SK-N-SH (cell line): Measurements from ENCODE around the gene ZFYVE9. TPM values are rescaled to one million over a fixed set of nuclear protein-coding genes. Genes with fewer than 3 reads are reported as not detected.

Experiments
- CTCF ChIA-PET: fragments of 300-600, 350-600 bp; formaldehyde crosslinking; extraction: SDS; loops from one replicate; lab custom pipeline; 2021; lab: Yijun Ruan, JAX
- POLR2A ChIA-PET: fragments of 350-600 bp; sonication (Branson Sonifier 250); formaldehyde crosslinking; extraction: SDS; loops from one replicate; lab custom pipeline; 2020; ENCODE audit warnings: antibody characterized with exemption, inconsistent platforms; lab: Yijun Ruan, JAX
- DNase-seq: peaks from one replicate; pipeline ENCODE4 v3.0.0; 2012
- H2AFZ ChIP-seq: fragments of 200-600 bp; sonication (generic); 2 replicates; pipeline ENCODE4 v1.8.1; 2016; ENCODE audit warnings: antibody characterized with exemption, mild to moderate bottlenecking, low read depth
- H3F3A ChIP-seq: fragments of 200-600 bp; sonication (generic); replicated peaks from 2 replicates; pipeline ENCODE3; 2016; ENCODE audit warnings: antibody characterized with exemption, mild to moderate bottlenecking; ENCODE audit not compliant: insufficient read depth
- H3K27ac ChIP-seq, 2 experiments: fragments of 200-500 bp in 1 of 2; fragments of 200-600 bp in 1 of 2; sonication (Bioruptor generic) in 1 of 2; sonication (generic), shearing (Covaris generic) in 1 of 2; 2 replicates each; pipeline versions ENCODE4 v1.5.1 to v1.6.1; 2014 to 2016; ENCODE audit warnings: low read depth in 2 of 2, inconsistent platforms in 1 of 2, low read length in 1 of 2, mild to moderate bottlenecking in 1 of 2, mixed read lengths in 1 of 2
- H3K27me3 ChIP-seq: fragments of 200-600 bp; sonication (generic), shearing (Covaris generic); 2 replicates; pipeline ENCODE4 v1.6.1; 2016; ENCODE audit warnings: mixed run types; ENCODE audit not compliant: insufficient read depth
- H3K36me3 ChIP-seq, 2 experiments: fragments of 200-500 bp in 1 of 2; fragments of 200-600 bp in 1 of 2; sonication (Bioruptor generic) in 1 of 2; sonication (generic) in 1 of 2; replicated peaks in 1 of 2; 2 replicates each; pipeline versions ENCODE3 to v1.5.1; 2014 to 2016; ENCODE audit warnings: low read length in 1 of 2, mild to moderate bottlenecking in 1 of 2; ENCODE audit not compliant: insufficient read depth in 2 of 2, control insufficient read depth in 1 of 2
- H3K4me1 ChIP-seq, 2 experiments: fragments of 200-500 bp in 1 of 2; fragments of 200-600 bp in 1 of 2; sonication (Bioruptor generic) in 1 of 2; sonication (generic), shearing (Covaris generic) in 1 of 2; 2 replicates each; pipeline versions ENCODE4 v1.5.1 to v1.6.1; 2014 to 2016; ENCODE audit warnings: low read depth in 1 of 2, low read length in 1 of 2, mixed run types in 1 of 2; ENCODE audit not compliant: insufficient read depth in 2 of 2, control insufficient read depth in 1 of 2
- H3K4me2 ChIP-seq: fragments of 200-600 bp; sonication (generic), shearing (Covaris generic); 2 replicates; pipeline ENCODE4 v1.6.1; 2017; ENCODE audit warnings: mixed run types
- H3K4me3 ChIP-seq, 2 experiments: fragments of 200-500 bp in 1 of 2; fragments of 200-600 bp in 1 of 2; sonication (Bioruptor generic) in 1 of 2; sonication (generic), shearing (Covaris generic) in 1 of 2; 2 replicates each; pipeline versions ENCODE4 v1.5.1 to v1.8.1; 2014 to 2016; ENCODE audit warnings: low read depth in 2 of 2, inconsistent platforms in 1 of 2, low read length in 1 of 2, mild to moderate bottlenecking in 1 of 2, mixed read lengths in 1 of 2, moderate library complexity in 1 of 2
- H3K79me2 ChIP-seq: fragments of 200-600 bp; sonication (generic); 2 replicates; pipeline ENCODE4 v1.8.1; 2017; ENCODE audit warnings: mild to moderate bottlenecking; ENCODE audit not compliant: insufficient read depth
- H3K9ac ChIP-seq: fragments of 200-600 bp; sonication (generic); 2 replicates; pipeline ENCODE4 v1.6.1; 2017; ENCODE audit warnings: mixed run types
- H3K9me2 ChIP-seq: fragments of 200-600 bp; sonication (generic); 2 replicates; pipeline ENCODE4 v1.6.1; 2017; ENCODE audit warnings: mixed run types
- H3K9me3 ChIP-seq: fragments of 200-600 bp; sonication (generic); 2 replicates; pipeline ENCODE4 v1.6.1; 2017; ENCODE audit warnings: mixed run types, mild to moderate bottlenecking, moderate library complexity
- H4K20me1 ChIP-seq: fragments of 200-600 bp; sonication (generic); 2 replicates; pipeline ENCODE4 v1.6.1; 2017; ENCODE audit warnings: mild to moderate bottlenecking, mixed run types; ENCODE audit not compliant: insufficient read depth
- ELF1 ChIP-seq: IDR thresholded peaks from 2 replicates; pipeline ENCODE4 v1.4.0; 2012
- EP300 ChIP-seq, 2 experiments: IDR thresholded peaks; 2 replicates each; pipeline versions ENCODE4 v1.4.0 to v1.6.1; 2012; ENCODE audit warnings: borderline replicate concordance in 1 of 2, low read depth in 1 of 2, low read length in 1 of 2
- EZH2phosphoT487 ChIP-seq: fragments of 200-600 bp; sonication (generic); IDR thresholded peaks from 2 replicates; pipeline ENCODE4 v1.6.1; 2017; ENCODE audit warnings: low read depth, mixed run types, mild to moderate bottlenecking, antibody characterized with exemption, moderate library complexity, borderline replicate concordance
- FOSL2 ChIP-seq: IDR thresholded peaks from 2 replicates; pipeline ENCODE4 v1.4.0; 2012; ENCODE audit warnings: low read depth, mild to moderate bottlenecking, moderate library complexity, borderline replicate concordance
- FOXJ3 ChIP-seq: sonication (generic); formaldehyde crosslinking; IDR thresholded peaks from 2 replicates; pipeline ENCODE4 v1.5.1; 2020; ENCODE audit warnings: mild to moderate bottlenecking, missing genetic modification reagents
- GABPA ChIP-seq: IDR thresholded peaks from 2 replicates; pipeline ENCODE4 v1.4.0; 2012; ENCODE audit warnings: low read depth, mild to moderate bottlenecking
- MEF2A ChIP-seq: IDR thresholded peaks from 2 replicates; pipeline ENCODE4 v1.4.0; 2012; ENCODE audit warnings: low read depth, borderline replicate concordance
- MXI1 ChIP-seq: IDR thresholded peaks from 2 replicates; pipeline ENCODE4 v1.6.1; 2012; ENCODE audit warnings: mild to moderate bottlenecking, low read depth, low read length, improper control_type of control experiment
- NFIC ChIP-seq: IDR thresholded peaks from 2 replicates; pipeline ENCODE4 v1.4.0; 2012; ENCODE audit warnings: borderline replicate concordance
- NRF1 ChIP-seq: IDR thresholded peaks from 2 replicates; pipeline ENCODE4 v1.6.1; 2012; ENCODE audit warnings: low read depth, mild to moderate bottlenecking, low read length
- RCOR1 ChIP-seq: fragments of 150-350 bp; IDR thresholded peaks from 2 replicates; pipeline ENCODE4 v1.6.1; 2017; ENCODE audit warnings: antibody characterized with exemption, low read length
- TAF1 ChIP-seq: IDR thresholded peaks from 2 replicates; pipeline ENCODE4 v1.6.1; 2012; ENCODE audit warnings: low read depth, mild to moderate bottlenecking, low read length, moderate library complexity, borderline replicate concordance
- TCF12 ChIP-seq: IDR thresholded peaks from 2 replicates; pipeline ENCODE4 v1.4.0; 2012
- TEAD4 ChIP-seq: IDR thresholded peaks from 2 replicates; pipeline ENCODE4 v1.4.0; 2012; ENCODE audit warnings: mild to moderate bottlenecking, borderline replicate concordance; ENCODE audit not compliant: insufficient read depth
- WGBS: methylation state at CpG from one replicate; pipeline ENCODE4 v1.1.6; 2017; ENCODE audit warnings: low lambda C conversion rate; 5-methylcytosine and 5-hydroxymethylcytosine counted together
- polyA plus RNA-seq, 3 experiments: library from polyadenylated mRNA; depleted of rRNA; stranded (reverse); fragments of >200 nt; gene quantifications; 2 replicates each; pipeline ENCODE4 v1.2.3, GENCODE V29; 2012
- TF ChIP-seq, protein P1 (sequence below): IDR thresholded peaks from 2 replicates; pipeline ENCODE4 v1.4.0; 2012; ENCODE audit warnings: low read depth
- TF ChIP-seq, protein P2 (sequence below): IDR thresholded peaks from 2 replicates; pipeline ENCODE4; 2012
- TF ChIP-seq, protein P3 (sequence below): IDR thresholded peaks from 2 replicates; pipeline ENCODE4 v1.4.0; 2012; ENCODE audit warnings: low read depth, borderline replicate concordance
- TF ChIP-seq, protein P4 (sequence below): fragments of 200-600 bp; sonication (generic); IDR thresholded peaks from 2 replicates; pipeline ENCODE4 v1.6.1; 2017; ENCODE audit warnings: antibody characterized with exemption, mild to moderate bottlenecking, moderate library complexity

The ZFYVE9 gene
- polyA plus RNA-seq, 1 of the 3 experiments (the other 2 are of a cell fraction): 4.1 TPM

DNA sequence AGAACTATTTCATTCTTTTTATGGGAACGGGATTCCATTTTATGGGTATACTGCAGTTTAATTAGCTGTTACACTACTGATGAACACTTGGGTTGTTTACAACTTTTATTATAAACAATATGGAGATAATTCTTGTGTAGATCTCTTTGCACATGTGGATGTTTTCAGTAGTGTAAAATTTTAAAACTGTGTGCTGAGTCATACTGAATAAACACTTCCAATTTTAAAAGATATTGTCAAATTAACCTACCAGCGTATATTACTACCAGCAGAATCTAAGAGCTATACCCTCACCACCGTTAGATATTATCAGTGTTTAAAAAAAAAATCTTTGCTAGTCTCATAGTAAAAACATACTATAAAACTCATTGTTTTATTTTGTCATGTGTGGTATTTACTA lies 118.0 kb downstream of the ZFYVE9 start (continued):
- no peak for TF ChIP-seq MXI1
- TF ChIP-seq NFIC: no peak
- TF ChIP-seq, protein P1, sequence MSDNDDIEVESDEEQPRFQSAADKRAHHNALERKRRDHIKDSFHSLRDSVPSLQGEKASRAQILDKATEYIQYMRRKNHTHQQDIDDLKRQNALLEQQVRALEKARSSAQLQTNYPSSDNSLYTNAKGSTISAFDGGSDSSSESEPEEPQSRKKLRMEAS: no peak
- TF ChIP-seq, protein P2, sequence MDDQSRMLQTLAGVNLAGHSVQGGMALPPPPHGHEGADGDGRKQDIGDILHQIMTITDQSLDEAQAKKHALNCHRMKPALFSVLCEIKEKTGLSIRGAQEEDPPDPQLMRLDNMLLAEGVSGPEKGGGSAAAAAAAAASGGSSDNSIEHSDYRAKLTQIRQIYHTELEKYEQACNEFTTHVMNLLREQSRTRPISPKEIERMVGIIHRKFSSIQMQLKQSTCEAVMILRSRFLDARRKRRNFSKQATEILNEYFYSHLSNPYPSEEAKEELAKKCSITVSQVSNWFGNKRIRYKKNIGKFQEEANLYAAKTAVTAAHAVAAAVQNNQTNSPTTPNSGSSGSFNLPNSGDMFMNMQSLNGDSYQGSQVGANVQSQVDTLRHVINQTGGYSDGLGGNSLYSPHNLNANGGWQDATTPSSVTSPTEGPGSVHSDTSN: no peak
- no peak for TF ChIP-seq EZH2phosphoT487
- TF ChIP-seq, protein P3, sequence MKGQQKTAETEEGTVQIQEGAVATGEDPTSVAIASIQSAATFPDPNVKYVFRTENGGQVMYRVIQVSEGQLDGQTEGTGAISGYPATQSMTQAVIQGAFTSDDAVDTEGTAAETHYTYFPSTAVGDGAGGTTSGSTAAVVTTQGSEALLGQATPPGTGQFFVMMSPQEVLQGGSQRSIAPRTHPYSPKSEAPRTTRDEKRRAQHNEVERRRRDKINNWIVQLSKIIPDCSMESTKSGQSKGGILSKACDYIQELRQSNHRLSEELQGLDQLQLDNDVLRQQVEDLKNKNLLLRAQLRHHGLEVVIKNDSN: no peak
- TF ChIP-seq FOSL2: no peak
- TF ChIP-seq MEF2A: no peak
- no peak for TF ChIP-seq EP300 (IDR thresholded peaks at IDR 0.05; ENCODE audit: borderline replicate concordance in 1 of 2, low read depth in 1 of 2, low read length in 1 of 2)
- TF ChIP-seq TAF1: no peak

DNA sequence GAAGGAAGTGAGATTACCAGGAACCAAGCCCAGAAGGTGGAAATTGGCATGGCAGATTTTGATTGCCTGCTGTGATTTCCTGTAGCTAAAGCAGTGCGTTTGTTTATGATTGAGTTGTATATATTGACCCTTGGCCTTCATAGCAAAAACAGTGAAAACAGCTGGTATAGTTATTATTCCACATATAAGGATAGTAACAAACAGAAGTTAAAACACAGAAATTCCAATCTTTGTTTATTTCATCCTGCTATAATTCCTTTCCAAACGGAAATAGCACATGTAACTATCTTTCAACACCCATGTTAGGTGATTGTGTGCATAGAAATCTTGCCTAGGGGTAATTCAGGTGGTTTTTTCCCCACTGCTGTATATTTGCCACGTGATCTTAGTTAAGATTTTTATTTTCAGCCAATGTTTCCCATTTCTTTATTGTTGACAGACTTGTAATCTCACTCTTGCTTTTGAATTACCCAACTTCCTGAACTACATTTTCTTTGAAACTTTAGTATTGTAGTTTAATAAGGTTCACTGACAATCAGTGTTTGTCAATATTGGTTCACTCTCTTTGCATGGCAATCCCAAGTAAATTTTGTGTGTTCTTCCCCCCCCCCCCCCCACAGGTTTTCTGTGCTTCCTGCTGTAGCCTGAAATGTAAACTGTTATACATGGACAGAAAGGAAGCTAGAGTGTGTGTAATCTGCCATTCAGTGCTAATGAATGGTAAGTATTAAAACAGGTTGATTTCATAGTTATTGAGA lies 121.4 kb downstream of the ZFYVE9 start:
- no peaks in the 10 kb centered on the region for H3K27me3 ChIP-seq
- H3K9me3 ChIP-seq: no peaks in the 10 kb centered on the region
- H4K20me1 ChIP-seq: no peaks in the 10 kb centered on the region
- CTCF ChIA-PET: interaction anchor here (1.0 kb wide), 1 partner anchor 85 kb away, joined by 3 read pairs; no protein-coding TSS in a partner anchor
- no peak overlapping the region for H3K4me2 ChIP-seq
- H3K9ac ChIP-seq: no peak overlapping the region
- TF ChIP-seq, protein P1: no peak
- TF ChIP-seq ELF1 (no peak), RCOR1 (no peak)
- TF ChIP-seq, all 33 proteins: peak for 0
- H3K27ac ChIP-seq: no peak overlapping the region
- H3K9me2 ChIP-seq: no peaks in the 10 kb centered on the region
- H3K4me1 ChIP-seq: no peaks in the 10 kb centered on the region; a peak in 2 of 4 replicates
- H2AFZ ChIP-seq: no peak overlapping the region
- DNase-seq: no peak
- POLR2A ChIA-PET: no interaction called here
- WGBS: 90% methylated on average over 3 of the region's 3 CpGs
- no peaks in the 10 kb centered on the region for H3F3A ChIP-seq
- peaks cover under 1 to 11% of the 10 kb centered on the region in 2 experiments for H3K36me3 ChIP-seq
- no peak overlapping the region for H3K4me3 ChIP-seq
- no peaks in the 10 kb centered on the region for H3K79me2 ChIP-seq

DNA sequence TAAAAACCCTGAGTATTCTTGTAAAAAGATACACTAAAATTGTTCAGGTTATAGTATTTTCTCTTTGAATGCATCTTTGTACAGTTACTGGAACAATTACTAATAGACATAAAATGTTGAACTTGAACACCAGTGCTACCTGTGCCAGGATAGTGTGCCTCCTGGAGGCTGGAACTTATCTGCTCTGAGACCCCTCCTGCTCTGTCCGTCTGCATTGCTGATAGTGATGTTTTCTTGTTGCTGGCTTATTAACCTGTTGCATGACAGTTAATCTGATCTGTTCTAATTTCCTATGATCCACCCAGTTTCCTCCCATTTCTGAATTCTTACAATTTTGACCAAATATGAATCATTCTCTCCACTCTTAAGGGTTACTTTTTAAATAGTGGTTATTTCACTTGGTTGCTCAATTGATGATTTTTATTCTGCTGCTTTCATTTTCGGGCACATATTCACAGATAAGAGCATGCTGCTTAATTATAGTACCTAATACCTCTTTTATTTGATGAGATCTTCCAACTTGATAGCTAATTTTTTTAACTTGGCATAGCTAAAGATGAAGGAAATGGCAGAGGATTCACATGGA lies 122.7 kb downstream of the ZFYVE9 start:
- 88% methylated on average over 2 of the region's 2 CpGs for whole genome bisulfite sequencing
- no peaks in the 10 kb centered on the region; a peak in 2 of 4 replicates for H3K4me1 ChIP-seq
- no peak for TF ChIP-seq NFIC
- TF ChIP-seq, protein P4, sequence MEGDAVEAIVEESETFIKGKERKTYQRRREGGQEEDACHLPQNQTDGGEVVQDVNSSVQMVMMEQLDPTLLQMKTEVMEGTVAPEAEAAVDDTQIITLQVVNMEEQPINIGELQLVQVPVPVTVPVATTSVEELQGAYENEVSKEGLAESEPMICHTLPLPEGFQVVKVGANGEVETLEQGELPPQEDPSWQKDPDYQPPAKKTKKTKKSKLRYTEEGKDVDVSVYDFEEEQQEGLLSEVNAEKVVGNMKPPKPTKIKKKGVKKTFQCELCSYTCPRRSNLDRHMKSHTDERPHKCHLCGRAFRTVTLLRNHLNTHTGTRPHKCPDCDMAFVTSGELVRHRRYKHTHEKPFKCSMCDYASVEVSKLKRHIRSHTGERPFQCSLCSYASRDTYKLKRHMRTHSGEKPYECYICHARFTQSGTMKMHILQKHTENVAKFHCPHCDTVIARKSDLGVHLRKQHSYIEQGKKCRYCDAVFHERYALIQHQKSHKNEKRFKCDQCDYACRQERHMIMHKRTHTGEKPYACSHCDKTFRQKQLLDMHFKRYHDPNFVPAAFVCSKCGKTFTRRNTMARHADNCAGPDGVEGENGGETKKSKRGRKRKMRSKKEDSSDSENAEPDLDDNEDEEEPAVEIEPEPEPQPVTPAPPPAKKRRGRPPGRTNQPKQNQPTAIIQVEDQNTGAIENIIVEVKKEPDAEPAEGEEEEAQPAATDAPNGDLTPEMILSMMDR: no peak
- TF ChIP-seq NRF1: no peak
- TF ChIP-seq MEF2A: no peak
- TF ChIP-seq TCF12: no peak
- TF ChIP-seq EP300 (IDR thresholded peaks at IDR 0.05; ENCODE audit: borderline replicate concordance in 1 of 2, low read depth in 1 of 2, low read length in 1 of 2): no peak
- TF ChIP-seq TEAD4: no peak
- TF ChIP-seq FOXJ3 (CRISPR knock-in tag): no peak
- no peak for TF ChIP-seq GABPA

More for the DNA sequence above, 122.7 kb downstream of the ZFYVE9 start:
- Histone ChIP-seq H4K20me1 (no peaks in the 10 kb centered on the region), H3K9me2 (no peaks in the 10 kb centered on the region), H3K4me2 (no peak overlapping the region), H3K4me3 (no peak overlapping the region), H3K27me3 (no peaks in the 10 kb centered on the region), H3K79me2 (no peaks in the 10 kb centered on the region), H3K27ac (no peak overlapping the region), H2AFZ (no peak overlapping the region), H3K36me3 (peaks cover 6 to 18% of the 10 kb centered on the region in 2 experiments), H3F3A (no peaks in the 10 kb centered on the region), H3K9me3 (no peaks in the 10 kb centered on the region), H3K9ac (no peak overlapping the region)
- peak; percentile 5 for DNase-seq
- CTCF ChIA-PET: interaction anchor here (1.0 to 1.3 kb wide), 2 partner anchors 84 to 138 kb away, joined by 3 read pairs; no protein-coding TSS in a partner anchor
- POLR2A ChIA-PET: no interaction called here
